Cardiac fibroblast (primary cell): ENCODE data around the gene KIF1A.

ENCODE experiments used
- DNase-seq, 2 donors: peaks; one replicate each; pipeline versions ENCODE4 v3.0.0 to v3.0.0-alpha.2; 2010; ENCODE audit warnings: low read depth in 2 of 2
- H3K4me3 ChIP-seq, 2 donors: replicated peaks in 1 of 2; 1 replicate in 1 of 2; 2 replicates in 1 of 2; pipeline ENCODE4 v1.5.1; 2011; ENCODE audit warnings: low read depth in 2 of 2, low read length in 2 of 2, mild to moderate bottlenecking in 2 of 2, moderate library complexity in 1 of 2
- TF ChIP-seq, protein P1 (sequence below): IDR thresholded peaks from one replicate; pipeline ENCODE4 v1.5.1; 2011; ENCODE audit warnings: low read depth, mild to moderate bottlenecking, low read length, inconsistent platforms

Gene KIF1A

DNA sequence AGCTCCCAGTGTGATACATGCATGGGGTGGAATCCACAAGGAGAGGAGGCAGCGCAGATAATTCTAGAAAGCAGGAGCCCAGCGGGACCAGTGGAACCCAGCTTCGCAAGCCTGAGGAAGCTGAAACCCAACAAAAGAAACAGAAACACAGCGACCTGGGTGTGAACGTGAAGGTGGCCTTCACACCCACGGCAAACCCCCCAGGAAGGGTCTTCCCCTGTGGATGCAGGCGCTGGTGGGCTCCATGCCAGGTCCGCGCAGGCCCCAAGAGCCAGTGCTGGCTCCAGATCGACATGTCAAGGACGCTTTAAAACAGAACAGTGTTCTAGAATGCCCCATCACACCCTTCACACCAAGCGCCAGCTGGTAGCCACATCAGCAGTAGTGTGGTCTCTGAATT is 22.1 kb downstream of the KIF1A start:
- no peak overlapping the region for H3K4me3 ChIP-seq
- DNase-seq = no peak
- TF ChIP-seq, protein P1, sequence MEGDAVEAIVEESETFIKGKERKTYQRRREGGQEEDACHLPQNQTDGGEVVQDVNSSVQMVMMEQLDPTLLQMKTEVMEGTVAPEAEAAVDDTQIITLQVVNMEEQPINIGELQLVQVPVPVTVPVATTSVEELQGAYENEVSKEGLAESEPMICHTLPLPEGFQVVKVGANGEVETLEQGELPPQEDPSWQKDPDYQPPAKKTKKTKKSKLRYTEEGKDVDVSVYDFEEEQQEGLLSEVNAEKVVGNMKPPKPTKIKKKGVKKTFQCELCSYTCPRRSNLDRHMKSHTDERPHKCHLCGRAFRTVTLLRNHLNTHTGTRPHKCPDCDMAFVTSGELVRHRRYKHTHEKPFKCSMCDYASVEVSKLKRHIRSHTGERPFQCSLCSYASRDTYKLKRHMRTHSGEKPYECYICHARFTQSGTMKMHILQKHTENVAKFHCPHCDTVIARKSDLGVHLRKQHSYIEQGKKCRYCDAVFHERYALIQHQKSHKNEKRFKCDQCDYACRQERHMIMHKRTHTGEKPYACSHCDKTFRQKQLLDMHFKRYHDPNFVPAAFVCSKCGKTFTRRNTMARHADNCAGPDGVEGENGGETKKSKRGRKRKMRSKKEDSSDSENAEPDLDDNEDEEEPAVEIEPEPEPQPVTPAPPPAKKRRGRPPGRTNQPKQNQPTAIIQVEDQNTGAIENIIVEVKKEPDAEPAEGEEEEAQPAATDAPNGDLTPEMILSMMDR = no peak

DNA sequence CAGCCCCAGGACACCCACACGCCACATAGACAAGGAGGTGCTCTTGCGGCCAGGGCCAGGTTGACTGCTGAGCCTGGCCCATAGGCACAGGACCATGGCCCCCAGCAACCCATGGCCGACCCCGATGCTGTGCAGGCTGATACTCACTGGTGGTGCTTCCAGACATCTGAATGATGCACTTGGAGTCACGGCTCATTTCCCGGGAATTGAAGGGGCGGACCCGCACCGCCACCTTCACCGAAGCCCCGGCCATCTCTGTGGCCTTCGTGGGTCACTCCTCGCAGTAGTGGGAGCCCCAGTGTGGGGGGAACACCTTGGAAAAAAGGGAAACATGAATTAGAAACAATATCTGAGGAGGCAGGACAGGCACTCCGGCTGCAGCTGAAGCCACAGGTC is 22.5 kb downstream of the KIF1A start:
- DNase-seq = no peak
- no peak overlapping the region for H3K4me3 ChIP-seq
- TF ChIP-seq, protein P1 = no peak

DNA sequence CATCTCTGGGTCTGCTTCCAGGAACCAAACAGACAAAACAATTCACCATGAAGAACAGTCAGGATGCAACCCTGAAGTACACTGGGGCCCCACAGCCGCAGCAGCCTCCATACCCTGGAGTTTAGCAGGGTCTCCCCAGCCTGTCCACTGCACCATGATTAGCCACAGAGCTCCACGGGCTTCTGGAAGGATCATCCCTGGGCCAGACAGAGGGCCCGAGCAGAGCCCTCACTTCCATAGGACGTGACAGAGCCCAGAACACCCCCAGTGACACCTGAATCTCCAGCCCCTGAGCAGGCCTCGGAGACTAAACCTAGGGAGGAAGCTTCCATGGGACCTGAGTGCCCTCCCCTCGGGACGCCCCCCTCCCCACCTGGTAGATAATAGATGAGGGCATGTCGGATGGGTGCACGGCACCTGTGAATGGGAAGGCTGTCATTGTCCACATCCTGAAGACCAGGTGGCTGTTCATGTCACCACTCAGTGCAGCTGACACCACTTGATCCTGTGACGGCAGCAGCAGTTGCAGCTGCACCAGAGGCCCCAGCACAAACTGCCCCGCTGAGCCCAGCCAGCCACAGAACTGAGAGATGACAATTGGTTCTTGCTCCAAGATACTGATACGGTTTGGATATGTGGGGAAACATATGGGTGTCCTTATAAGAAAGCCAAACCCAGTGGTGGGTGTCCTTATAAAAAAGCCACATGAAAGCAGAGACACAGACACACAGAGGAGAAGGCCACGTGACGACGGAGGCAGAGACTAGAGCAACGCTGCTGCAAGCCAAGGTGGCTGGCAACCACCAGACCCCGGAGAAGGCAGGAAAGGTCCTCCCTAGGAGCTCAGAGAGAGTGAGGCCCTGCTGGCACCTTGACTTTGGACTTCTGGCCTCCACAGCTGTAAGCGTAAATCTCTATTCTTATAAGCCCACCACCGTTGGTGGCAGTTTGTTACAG is 23.2 kb downstream of the KIF1A start:
- no peak overlapping the region for H3K4me3 ChIP-seq
- TF ChIP-seq, protein P1 = no peak
- no peak for DNase-seq

DNA sequence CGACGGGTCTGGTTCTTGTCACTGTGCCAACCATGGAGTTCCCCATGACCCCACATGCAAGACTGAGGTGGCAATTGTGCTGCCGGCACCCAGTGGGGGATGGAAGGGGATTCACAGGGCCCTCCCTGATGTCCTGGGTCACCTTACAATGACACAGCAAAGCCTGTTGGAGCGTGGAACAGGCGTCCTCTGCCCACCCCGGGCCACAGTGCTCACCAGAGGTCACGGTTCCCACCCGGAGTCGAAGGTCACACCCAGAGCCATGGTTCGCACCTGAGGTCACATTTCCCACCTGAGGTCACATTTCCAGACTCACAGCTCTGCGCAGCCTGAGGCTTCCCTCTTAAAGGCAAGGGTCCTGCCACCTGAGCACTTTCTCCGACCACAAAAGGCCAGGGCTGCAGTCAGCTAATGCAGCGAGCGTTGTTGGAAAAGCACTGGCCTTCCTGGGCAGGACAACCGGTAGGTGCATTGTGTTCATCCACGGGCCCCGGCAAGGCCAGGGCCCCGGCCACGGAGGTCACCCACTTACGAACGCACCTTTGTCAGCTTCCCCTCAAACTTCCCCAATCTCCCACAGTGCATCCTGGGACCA is 24.0 kb downstream of the KIF1A start:
- TF ChIP-seq, protein P1 = no peak
- no peak for DNase-seq
- no peak overlapping the region for H3K4me3 ChIP-seq

DNA sequence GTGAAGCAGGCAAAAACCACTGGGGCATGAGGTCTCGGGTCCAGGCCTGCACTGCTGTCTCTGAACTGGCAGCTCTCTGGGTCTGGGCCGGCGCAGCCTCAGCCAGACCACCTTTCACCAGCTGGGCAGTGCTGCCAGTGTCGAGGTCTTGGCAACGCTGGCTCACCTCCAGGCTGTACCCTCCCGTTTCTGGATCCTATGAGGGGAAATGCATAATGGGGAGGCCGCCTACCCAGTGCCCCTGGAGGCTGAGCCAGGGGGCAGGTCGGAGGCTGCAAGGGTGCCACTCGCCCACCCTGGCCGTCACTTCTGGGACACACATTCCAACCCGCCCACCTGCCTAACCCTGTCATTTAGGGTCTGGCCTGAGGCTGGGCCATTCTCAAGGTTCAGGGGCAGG is 24.6 kb downstream of the KIF1A start:
- H3K4me3 ChIP-seq = no peak overlapping the region
- DNase-seq = no peak
- TF ChIP-seq, protein P1 = no peak

DNA sequence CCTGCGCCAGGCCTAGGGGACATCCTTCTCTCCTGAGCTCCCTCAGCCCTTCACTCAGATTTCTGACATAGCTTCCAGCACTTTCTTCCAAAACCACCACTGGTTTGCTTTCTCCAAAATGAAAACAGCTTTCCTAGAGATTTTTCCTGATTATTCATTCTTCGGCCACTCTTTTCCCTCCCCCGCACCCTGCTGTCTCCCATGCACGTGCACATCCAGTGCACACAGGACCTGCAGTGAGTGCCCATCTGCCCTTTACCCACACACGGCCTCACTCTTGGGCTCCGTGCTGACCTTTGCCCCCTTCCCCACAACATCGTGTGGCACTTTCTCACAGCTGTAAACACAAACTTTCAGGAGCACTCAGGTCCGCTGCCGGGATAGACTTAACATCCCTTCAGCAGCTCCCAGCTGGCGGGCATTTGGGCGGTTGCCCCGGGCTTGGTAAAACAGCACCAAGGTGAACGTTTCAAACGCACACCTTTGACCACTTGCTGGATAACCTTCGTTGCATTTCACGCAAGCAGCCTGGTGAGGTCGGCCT is 25.8 kb downstream of the KIF1A start:
- no peak for DNase-seq

More for the DNA sequence above, 25.8 kb downstream of the KIF1A start:
- no peak overlapping the region for H3K4me3 ChIP-seq
- TF ChIP-seq, protein P1 = no peak
